Body of pancreas (tissue), 4 donors: Measurements from ENCODE around the gene BMP6.

Source experiments
- CTCF ChIP-seq, 7 experiments: fragments of 450-650 bp in 4 of 7; fragments of 200-600 bp in 3 of 7; sonication (generic) in 3 of 7; IDR thresholded peaks; one replicate each; pipeline ENCODE4 v1.5.1; 2016 to 2019; ENCODE audit warnings: antibody characterized with exemption in 7 of 7
- POLR2A ChIP-seq, 3 donors: fragments of 450-650 bp; IDR thresholded peaks; one replicate each; pipeline ENCODE4 v1.6.1; 2016; ENCODE audit warnings: antibody characterized with exemption in 3 of 3, mild to moderate bottlenecking in 2 of 3

GRCh38 chr6:7921632-7922092, 195.8 kb downstream of the BMP6 start:
- TF ChIP-seq CTCF (IDR thresholded peaks at IDR 0.05) (no peak), POLR2A (IDR thresholded peaks at IDR 0.05) (no peak)
